ENCODE results near the gene GET4.

- TF ChIP-seq CTCF (conservative IDR thresholded peaks at IDR 0.05) (no peak), EZH2 (IDR thresholded peaks at IDR 0.05; ENCODE audit: low read depth) (no peak)
These were observed 31.8 kb upstream of the GET4 start for GRCh38 chr7:844514-844913.
